SK-N-SH (cell line): Measurements from ENCODE around the gene HDAC11.

Source experiments
- CTCF ChIP-seq: fragments of 200-600 bp; sonication (generic); IDR thresholded peaks from 2 replicates; pipeline ENCODE4 v1.6.1; 2017; ENCODE audit warnings: antibody characterized with exemption, mild to moderate bottlenecking, moderate library complexity
- EP300 ChIP-seq, 2 experiments: IDR thresholded peaks; 2 replicates each; pipeline versions ENCODE4 v1.4.0 to v1.6.1; 2012; ENCODE audit warnings: borderline replicate concordance in 1 of 2, low read depth in 1 of 2, low read length in 1 of 2
- IRF3 ChIP-seq: fragments of 150-350 bp; IDR thresholded peaks from 2 replicates; pipeline ENCODE4 v1.6.1; 2016; ENCODE audit warnings: mild to moderate bottlenecking, low read depth, low read length
- PBX3 ChIP-seq: IDR thresholded peaks from 2 replicates; pipeline ENCODE4; 2012
- POLR2AphosphoS5 ChIP-seq: IDR thresholded peaks from 2 replicates; pipeline ENCODE4 v1.6.1; 2012; ENCODE audit warnings: low read depth, low read length
- REST ChIP-seq: IDR thresholded peaks from 2 replicates; pipeline ENCODE4 v1.6.1; 2012; ENCODE audit warnings: mild to moderate bottlenecking, low read depth, low read length, moderate library complexity
- TAF1 ChIP-seq: IDR thresholded peaks from 2 replicates; pipeline ENCODE4 v1.6.1; 2012; ENCODE audit warnings: low read depth, mild to moderate bottlenecking, low read length, moderate library complexity, borderline replicate concordance

GRCh38 chr3:13543253-13543652 is 63.1 kb downstream of the HDAC11 start:
- TF ChIP-seq CTCF (no peak), EP300 (IDR thresholded peaks at IDR 0.05; ENCODE audit: borderline replicate concordance in 1 of 2, low read depth in 1 of 2, low read length in 1 of 2) (no peak), PBX3 (no peak), POLR2AphosphoS5 (no peak), IRF3 (no peak), TAF1 (no peak), REST (no peak)
